NB4 (cell line): ENCODE results near the gene RRH.

Experiments used
- POLR2A ChIP-seq: IDR thresholded peaks from 2 replicates; pipeline ENCODE4 v1.6.1; 2011; ENCODE audit warnings: mild to moderate bottlenecking; ENCODE audit not compliant: insufficient read length; ENCODE audit errors: extremely low read depth
- TF ChIP-seq, protein P1 (sequence below): IDR thresholded peaks from one replicate; pipeline ENCODE4 v1.5.1; 2012; ENCODE audit warnings: low read depth, low read length

DNA sequence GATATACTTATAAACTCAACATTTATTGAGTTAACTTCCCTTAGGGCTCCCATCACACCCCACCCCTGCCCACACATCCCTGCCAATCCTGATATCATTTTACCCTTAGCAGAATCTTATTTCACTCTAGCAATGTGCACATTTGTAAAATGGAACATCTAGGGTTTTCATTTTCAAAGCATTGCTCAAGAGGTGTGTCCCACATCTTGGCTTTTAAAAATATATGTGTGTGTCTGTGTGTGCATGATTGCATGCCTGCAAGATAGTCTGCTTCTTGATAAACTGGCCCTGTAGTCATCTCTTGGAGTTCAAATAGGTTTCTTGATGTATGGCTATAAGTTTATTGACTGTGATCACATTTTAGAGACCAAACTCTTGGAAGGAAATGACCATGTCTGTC lies 58.5 kb downstream of the RRH start:
- TF ChIP-seq, protein P1, sequence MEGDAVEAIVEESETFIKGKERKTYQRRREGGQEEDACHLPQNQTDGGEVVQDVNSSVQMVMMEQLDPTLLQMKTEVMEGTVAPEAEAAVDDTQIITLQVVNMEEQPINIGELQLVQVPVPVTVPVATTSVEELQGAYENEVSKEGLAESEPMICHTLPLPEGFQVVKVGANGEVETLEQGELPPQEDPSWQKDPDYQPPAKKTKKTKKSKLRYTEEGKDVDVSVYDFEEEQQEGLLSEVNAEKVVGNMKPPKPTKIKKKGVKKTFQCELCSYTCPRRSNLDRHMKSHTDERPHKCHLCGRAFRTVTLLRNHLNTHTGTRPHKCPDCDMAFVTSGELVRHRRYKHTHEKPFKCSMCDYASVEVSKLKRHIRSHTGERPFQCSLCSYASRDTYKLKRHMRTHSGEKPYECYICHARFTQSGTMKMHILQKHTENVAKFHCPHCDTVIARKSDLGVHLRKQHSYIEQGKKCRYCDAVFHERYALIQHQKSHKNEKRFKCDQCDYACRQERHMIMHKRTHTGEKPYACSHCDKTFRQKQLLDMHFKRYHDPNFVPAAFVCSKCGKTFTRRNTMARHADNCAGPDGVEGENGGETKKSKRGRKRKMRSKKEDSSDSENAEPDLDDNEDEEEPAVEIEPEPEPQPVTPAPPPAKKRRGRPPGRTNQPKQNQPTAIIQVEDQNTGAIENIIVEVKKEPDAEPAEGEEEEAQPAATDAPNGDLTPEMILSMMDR: no peak
- TF ChIP-seq POLR2A: no peak
